ENCODE measurements around the gene CDC42SE2. TPM values are rescaled to one million over a fixed set of nuclear protein-coding genes. Genes with fewer than 3 reads are reported as not detected.
"Not testable (repeated sequence)": the region's sequence is repeated elsewhere in the genome, so short reads cannot be mapped to it uniquely, and the experiment has no call there.

Gene CDC42SE2
- total and polyA plus RNA-seq, 12 donors = 5.1 to 26.7 (median 19.2) TPM

DNA sequence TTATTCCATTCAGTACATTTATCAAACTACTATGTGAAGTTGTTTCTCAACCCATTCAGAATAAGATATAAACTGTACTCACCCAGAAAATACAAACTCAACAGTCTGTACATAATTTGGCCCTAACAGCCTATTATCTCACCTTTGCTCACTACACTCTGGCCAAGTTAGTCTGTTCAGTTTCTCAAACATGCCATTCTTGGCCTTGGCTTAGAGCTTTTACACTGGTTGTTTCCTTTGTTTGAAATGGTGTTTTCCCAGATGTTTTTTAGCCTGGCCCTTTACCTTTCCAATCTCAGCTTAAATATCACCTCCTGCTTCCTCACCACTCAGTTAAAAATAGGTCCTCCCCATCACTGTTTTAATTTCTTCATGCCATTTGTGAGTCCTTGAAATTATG is 13.6 kb downstream of the CDC42SE2 start:
- no peak for DNase-seq
- H3K27me3 ChIP-seq = no peaks in the 10 kb centered on the region
- no peak overlapping the region for H3K4me3 ChIP-seq
- intact Hi-C loops (cut with DNase I) = loop anchor here in 1 of 2 donors (10.0 kb wide), 2 partner anchors 47 to 127 kb away; no protein-coding TSS in a partner anchor
- TF ChIP-seq, protein P1, sequence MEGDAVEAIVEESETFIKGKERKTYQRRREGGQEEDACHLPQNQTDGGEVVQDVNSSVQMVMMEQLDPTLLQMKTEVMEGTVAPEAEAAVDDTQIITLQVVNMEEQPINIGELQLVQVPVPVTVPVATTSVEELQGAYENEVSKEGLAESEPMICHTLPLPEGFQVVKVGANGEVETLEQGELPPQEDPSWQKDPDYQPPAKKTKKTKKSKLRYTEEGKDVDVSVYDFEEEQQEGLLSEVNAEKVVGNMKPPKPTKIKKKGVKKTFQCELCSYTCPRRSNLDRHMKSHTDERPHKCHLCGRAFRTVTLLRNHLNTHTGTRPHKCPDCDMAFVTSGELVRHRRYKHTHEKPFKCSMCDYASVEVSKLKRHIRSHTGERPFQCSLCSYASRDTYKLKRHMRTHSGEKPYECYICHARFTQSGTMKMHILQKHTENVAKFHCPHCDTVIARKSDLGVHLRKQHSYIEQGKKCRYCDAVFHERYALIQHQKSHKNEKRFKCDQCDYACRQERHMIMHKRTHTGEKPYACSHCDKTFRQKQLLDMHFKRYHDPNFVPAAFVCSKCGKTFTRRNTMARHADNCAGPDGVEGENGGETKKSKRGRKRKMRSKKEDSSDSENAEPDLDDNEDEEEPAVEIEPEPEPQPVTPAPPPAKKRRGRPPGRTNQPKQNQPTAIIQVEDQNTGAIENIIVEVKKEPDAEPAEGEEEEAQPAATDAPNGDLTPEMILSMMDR (IDR thresholded peaks at IDR 0.05) = no peak
- no peak for TF ChIP-seq POLR2A (IDR thresholded peaks at IDR 0.05)
- H3K4me1 ChIP-seq (replicated peaks in 1 of 2) = peaks cover 0 to 31% of the 10 kb centered on the region in 2 donors
- no peaks in the 10 kb centered on the region for H3K9me3 ChIP-seq (replicated peaks in 1 of 3)
- no peaks in the 10 kb centered on the region for H3K36me3 ChIP-seq (replicated peaks in 1 of 2)
- H3K27ac ChIP-seq = no peak overlapping the region

GRCh38 chr5:131277875-131278740 is 14.3 kb downstream of the CDC42SE2 start:
- Histone ChIP-seq H3K27me3 (no peaks in the 10 kb centered on the region), H3K27ac (peak overlapping the region in 1 of 5 donors; percentile 14), H3K4me1 (replicated peaks in 1 of 2) (peaks cover 0 to 31% of the 10 kb centered on the region in 2 donors), H3K4me3 (no peak overlapping the region), H3K36me3 (replicated peaks in 1 of 2) (no peaks in the 10 kb centered on the region), H3K9me3 (replicated peaks in 1 of 3) (no peaks in the 10 kb centered on the region)
- TF ChIP-seq, protein P1 (IDR thresholded peaks at IDR 0.05) = no peak
- TF ChIP-seq POLR2A (IDR thresholded peaks at IDR 0.05) = no peak
- no peak for DNase-seq
- 90 to 98% (median 96%) methylated on average over 5 of the region's 5 CpGs for WGBS, 4 donors
- intact Hi-C loops (cut with DNase I) = loop anchor here in 1 of 2 donors (10.0 kb wide), 2 partner anchors 47 to 127 kb away; no protein-coding TSS in a partner anchor

DNA sequence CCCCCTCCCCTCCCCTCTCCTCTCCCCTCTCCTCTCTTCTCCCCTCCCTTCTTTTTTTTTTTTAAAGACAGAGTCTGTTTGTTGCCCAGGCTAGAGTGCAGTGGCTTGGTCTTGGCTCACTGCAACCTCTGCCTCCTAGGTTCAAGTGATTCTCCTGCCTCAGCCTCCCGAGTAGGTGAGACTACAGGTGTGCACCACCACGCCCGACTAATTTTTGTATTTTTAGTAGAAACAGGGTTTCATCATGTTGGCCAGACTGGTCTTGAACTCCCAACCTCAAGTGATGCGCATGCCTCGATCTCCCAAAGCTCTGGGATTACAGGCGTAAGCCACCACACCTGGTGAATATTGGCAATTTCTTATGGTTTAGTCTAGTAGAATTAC is 14.9 kb downstream of the CDC42SE2 start:
- H3K27ac ChIP-seq; H3K36me3 ChIP-seq (replicated peaks in 1 of 2); H3K9me3 ChIP-seq (replicated peaks in 1 of 3); H3K4me3 ChIP-seq; DNase-seq; H3K27me3 ChIP-seq: not testable (repeated sequence)
- H3K4me1 ChIP-seq (replicated peaks in 1 of 2) = peaks cover 0 to 31% of the 10 kb centered on the region in 2 donors
- WGBS, 4 donors = 77 to 90% (median 80%) methylated on average over 6 of the region's 6 CpGs
- intact Hi-C loops (cut with DNase I) = loop anchor here in 1 of 2 donors (10.0 kb wide), 2 partner anchors 46 to 126 kb away; no protein-coding TSS in a partner anchor

DNA sequence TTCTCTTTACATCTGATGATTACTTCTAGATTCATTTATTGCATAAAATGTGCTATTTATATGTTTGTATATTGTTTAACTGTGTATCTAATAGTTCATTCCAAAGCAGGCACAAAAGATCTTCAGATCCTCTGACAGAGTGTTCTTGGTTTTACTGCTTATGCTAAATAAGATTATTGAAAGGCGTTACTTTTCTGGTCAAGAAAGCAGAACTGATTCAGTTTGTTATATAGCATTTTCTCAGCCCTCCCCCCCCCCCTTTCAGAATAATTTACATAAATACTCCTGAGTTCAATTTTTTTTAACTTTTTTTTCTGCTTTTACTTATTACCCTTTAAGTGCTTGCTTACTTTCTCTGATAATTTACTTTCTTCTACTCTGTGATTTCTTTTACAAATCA is 15.4 kb downstream of the CDC42SE2 start:
- no peaks in the 10 kb centered on the region for H3K27me3 ChIP-seq
- H3K27ac ChIP-seq = no peak overlapping the region
- no peak for DNase-seq
- 73 to 89% (median 78%) methylated on average over 1 of the region's 1 CpG for WGBS, 4 donors
- H3K36me3 ChIP-seq (replicated peaks in 1 of 2) = no peaks in the 10 kb centered on the region
- H3K9me3 ChIP-seq (replicated peaks in 1 of 3) = no peaks in the 10 kb centered on the region
- no peak overlapping the region for H3K4me3 ChIP-seq
- H3K4me1 ChIP-seq (replicated peaks in 1 of 2) = peaks cover 0 to 31% of the 10 kb centered on the region in 2 donors
- intact Hi-C loops (cut with DNase I) = loop anchor here in 1 of 2 donors (10.0 kb wide), 2 partner anchors 46 to 126 kb away; no protein-coding TSS in a partner anchor
- TF ChIP-seq, protein P1 (IDR thresholded peaks at IDR 0.05) = no peak
- TF ChIP-seq POLR2A (IDR thresholded peaks at IDR 0.05) = no peak

Measured in adrenal gland (tissue), 12 donors.